GM21526 (cell line): ENCODE results near the gene PAFAH2.
"Not testable (repeated sequence)": the region's sequence is repeated elsewhere in the genome, so short reads cannot be mapped to it uniquely, and the experiment has no call there.

Source experiments
- ATAC-seq: cut with Tn5 transposase; IDR thresholded peaks from one replicate; pipeline ENCODE4 v1.9.1; 2021; ENCODE audit warnings: moderate library complexity; ENCODE audit not compliant: unreplicated experiment, low FRiP score

Gene PAFAH2

GRCh38 chr1:25989440-25990234, 8.2 kb downstream of the PAFAH2 start:
- ATAC-seq = no peak

GRCh38 chr1:25987951-25988350, 9.9 kb downstream of the PAFAH2 start:
- no peak for ATAC-seq

- not testable (repeated sequence) for ATAC-seq
Measured at GRCh38 chr1:25986773-25987172, 11.1 kb downstream of the PAFAH2 start.

GRCh38 chr1:25985670-25986069, 12.2 kb downstream of the PAFAH2 start:
- ATAC-seq = no peak

GRCh38 chr1:25985171-25985570, 12.7 kb downstream of the PAFAH2 start:
- no peak for ATAC-seq

GRCh38 chr1:25979210-25979609, 18.7 kb downstream of the PAFAH2 start:
- ATAC-seq = no peak

GRCh38 chr1:25978403-25978802, 19.5 kb downstream of the PAFAH2 start:
- ATAC-seq = no peak

GRCh38 chr1:25977801-25978200, 20.1 kb downstream of the PAFAH2 start:
- no peak for ATAC-seq

GRCh38 chr1:25973610-25974321, 24.1 kb downstream of the PAFAH2 start:
- no peak for ATAC-seq

GRCh38 chr1:25971811-25972180, 26.1 kb downstream of the PAFAH2 start:
- no peak for ATAC-seq

GRCh38 chr1:25971066-25971810, 26.6 kb downstream of the PAFAH2 start:
- ATAC-seq = no peak

- ATAC-seq = no peak
Measured at GRCh38 chr1:25967308-25967707, 30.6 kb downstream of the PAFAH2 start.

GRCh38 chr1:25959611-25960010, 38.3 kb downstream of the PAFAH2 start:
- ATAC-seq = no peak

GRCh38 chr1:25958465-25958864, 39.4 kb downstream of the PAFAH2 start:
- ATAC-seq = no peak

GRCh38 chr1:25955553-25955952, 42.3 kb downstream of the PAFAH2 start:
- no peak for ATAC-seq

- ATAC-seq = no peak
Measured at GRCh38 chr1:25954282-25954938, 43.5 kb downstream of the PAFAH2 start.

- no peak for ATAC-seq
Measured at GRCh38 chr1:25952841-25953401, 44.9 kb downstream of the PAFAH2 start.

GRCh38 chr1:25948641-25949040, 49.2 kb downstream of the PAFAH2 start:
- no peak for ATAC-seq

GRCh38 chr1:25947027-25947426, 50.8 kb downstream of the PAFAH2 start:
- no peak for ATAC-seq

- no peak for ATAC-seq
Measured at GRCh38 chr1:25945761-25946160, 52.1 kb downstream of the PAFAH2 start.
